ENCODE measurements around the gene FSD2. TPM values are rescaled to one million over a fixed set of nuclear protein-coding genes. Genes with fewer than 3 reads are reported as not detected.

FSD2 gene
- total RNA-seq, 1 experiment from 2014 or later, result not detected

DNA sequence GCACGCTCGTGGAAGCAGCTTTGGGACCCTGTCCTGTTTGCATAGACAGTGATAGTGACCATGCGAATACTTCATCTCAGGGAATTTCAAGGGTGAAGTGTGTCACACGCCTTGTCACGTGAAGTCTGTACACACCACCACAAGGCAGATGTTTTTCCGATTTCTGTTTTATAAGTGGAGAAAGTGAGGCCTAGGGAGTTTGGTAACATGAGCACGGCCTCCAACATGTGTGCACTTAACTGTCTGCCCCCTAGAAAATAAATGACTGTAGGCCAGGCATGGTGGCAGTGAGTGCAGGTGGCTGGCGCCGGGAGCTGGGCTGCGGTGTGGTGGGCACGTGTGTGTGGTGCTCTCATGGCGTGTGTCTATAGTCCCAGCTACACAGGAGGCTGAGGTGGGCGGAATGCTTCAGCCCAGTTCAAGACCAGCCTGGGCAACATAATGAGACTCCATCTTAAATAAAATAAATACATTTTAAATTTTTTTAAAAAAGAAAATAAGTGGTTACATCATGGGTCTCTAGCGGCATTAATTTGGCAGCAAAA is 45.5 kb upstream of the FSD2 start:
- TF ChIP-seq, protein P1, sequence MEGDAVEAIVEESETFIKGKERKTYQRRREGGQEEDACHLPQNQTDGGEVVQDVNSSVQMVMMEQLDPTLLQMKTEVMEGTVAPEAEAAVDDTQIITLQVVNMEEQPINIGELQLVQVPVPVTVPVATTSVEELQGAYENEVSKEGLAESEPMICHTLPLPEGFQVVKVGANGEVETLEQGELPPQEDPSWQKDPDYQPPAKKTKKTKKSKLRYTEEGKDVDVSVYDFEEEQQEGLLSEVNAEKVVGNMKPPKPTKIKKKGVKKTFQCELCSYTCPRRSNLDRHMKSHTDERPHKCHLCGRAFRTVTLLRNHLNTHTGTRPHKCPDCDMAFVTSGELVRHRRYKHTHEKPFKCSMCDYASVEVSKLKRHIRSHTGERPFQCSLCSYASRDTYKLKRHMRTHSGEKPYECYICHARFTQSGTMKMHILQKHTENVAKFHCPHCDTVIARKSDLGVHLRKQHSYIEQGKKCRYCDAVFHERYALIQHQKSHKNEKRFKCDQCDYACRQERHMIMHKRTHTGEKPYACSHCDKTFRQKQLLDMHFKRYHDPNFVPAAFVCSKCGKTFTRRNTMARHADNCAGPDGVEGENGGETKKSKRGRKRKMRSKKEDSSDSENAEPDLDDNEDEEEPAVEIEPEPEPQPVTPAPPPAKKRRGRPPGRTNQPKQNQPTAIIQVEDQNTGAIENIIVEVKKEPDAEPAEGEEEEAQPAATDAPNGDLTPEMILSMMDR (conservative IDR thresholded peaks at IDR 0.05), result no peak
- Histone ChIP-seq H4K91ac (ENCODE audit: insufficient read length, low read depth, low read length) (no peak overlapping the region), H3K4me1 (ENCODE audit: insufficient read depth, low read length) (no peaks in the 10 kb centered on the region), H3K79me2 (ENCODE audit: insufficient read depth, low read length) (no peaks in the 10 kb centered on the region), H3K18ac (ENCODE audit: insufficient read length, low read depth, low read length) (no peak overlapping the region), H2AFZ (ENCODE audit: low read length) (no peak overlapping the region), H3K79me1 (ENCODE audit: insufficient read depth, low read depth, low read length, poor library complexity, severe bottlenecking) (no peaks in the 10 kb centered on the region), H3K4me2 (ENCODE audit: insufficient read depth, insufficient read length, low read length) (no peak overlapping the region), H3K23me2 (ENCODE audit: insufficient read length, low read depth, low read length, poor library complexity, severe bottlenecking) (no peaks in the 10 kb centered on the region), H3K4ac (ENCODE audit: low read depth, low read length) (no peak overlapping the region), H2BK5ac (ENCODE audit: insufficient read length, low read length) (no peak overlapping the region), H3K9me3 (ENCODE audit: control insufficient read depth, low read depth, low read length) (no peaks in the 10 kb centered on the region), H3K27ac (ENCODE audit: insufficient read length, low read depth, low read length) (no peak overlapping the region), H2BK20ac (ENCODE audit: low read depth, low read length, poor library complexity, severe bottlenecking) (no peak overlapping the region), H2BK120ac (ENCODE audit: low read depth, low read length, poor library complexity, severe bottlenecking) (no peak overlapping the region), H3K9ac (ENCODE audit: extremely low read depth, insufficient read length, low read length) (no peak overlapping the region), H3K14ac (ENCODE audit: insufficient read depth, low read length) (no peak overlapping the region), H2AK5ac (ENCODE audit: insufficient read length, low read length) (no peak overlapping the region), H3K56ac (ENCODE audit: insufficient read length, low read depth, low read length) (no peak overlapping the region), H4K5ac (ENCODE audit: insufficient read length, low read depth, low read length) (no peak overlapping the region), H4K8ac (replicated peaks; ENCODE audit: insufficient read length, low read depth, low read length) (no peak overlapping the region), H3K23ac (ENCODE audit: insufficient read length, low read depth, low read length) (no peak overlapping the region), H3T11ph (ENCODE audit: low read length) (no peak overlapping the region), H4K20me1 (ENCODE audit: control insufficient read depth, insufficient read depth, insufficient read length) (no peaks in the 10 kb centered on the region), H2BK15ac (ENCODE audit: low read depth, low read length) (no peak overlapping the region), H3K27me3 (ENCODE audit: insufficient read depth, low read length) (no peaks in the 10 kb centered on the region), H2BK12ac (ENCODE audit: insufficient read length, low read depth, low read length) (no peak overlapping the region)
- Mint-ChIP-seq H3K4me3 (no peak overlapping the region), H3K36me3 (ENCODE audit: insufficient read depth in 1 of 3, low read depth in 3 of 3) (no peaks in the 10 kb centered on the region; a peak in 1 of 7 replicates), H3K27ac (no peak overlapping the region; a peak in 1 of 7 replicates), H3K27me3 (ENCODE audit: low read depth) (no peaks in the 10 kb centered on the region), H3K4me1 (peaks cover 14% of the 10 kb centered on the region in 2 experiments), H3K9me3 (no peaks in the 10 kb centered on the region)
- WGBS (ENCODE audit: extremely low coverage, insufficient read length, low lambda C conversion rate), result no CpG with 5 or more reads among the region's 14 CpGs
- no peak for DNase-seq
